ENCODE measurements around the gene FOXO3. TPM values are rescaled to one million over a fixed set of nuclear protein-coding genes. Genes with fewer than 3 reads are reported as not detected.
A peak's percentile ranks its signal among the peaks of the same experiment; 100 is the strongest.

Gene FOXO3
- polyA plus RNA-seq, 1 donor (not counting 4 experiments of a cell fraction or from before 2014, with no cell fraction given): 17.6 TPM

DNA sequence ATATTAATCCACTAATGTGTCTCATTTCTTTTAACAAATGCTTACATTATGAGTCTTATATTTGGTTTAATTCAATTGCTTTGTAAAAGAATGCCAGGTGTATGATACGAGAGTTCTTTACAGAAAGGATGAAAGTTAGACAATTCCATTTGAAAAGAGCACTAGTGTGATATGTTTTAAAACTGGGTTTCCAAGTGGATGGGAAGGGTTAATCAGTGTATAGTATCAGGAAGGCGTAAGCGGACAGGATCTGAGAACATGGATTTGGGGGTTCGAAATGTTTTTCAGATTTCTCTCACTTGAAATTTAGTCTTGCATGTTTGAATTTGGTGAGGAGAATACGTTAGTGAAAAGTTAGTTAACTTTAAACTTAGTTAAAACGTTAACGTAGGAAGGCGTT is 2.6 kb downstream of the FOXO3 start:
- H3K9me3 ChIP-seq (ENCODE audit: control insufficient read depth, low read depth, low read length): no peaks in the 10 kb centered on the region
- H3K9me1 ChIP-seq (ENCODE audit: control insufficient read depth, extremely low read depth, insufficient read depth, low read length): peaks cover 2% of the 10 kb centered on the region
- peaks cover 9% of the 10 kb centered on the region for H4K20me1 ChIP-seq (ENCODE audit: control insufficient read depth, extremely low read depth, insufficient read depth, low read length)
- H3K4me2 ChIP-seq (ENCODE audit: control insufficient read depth, extremely low read depth, insufficient read depth, low read depth, low read length): peak overlapping the region; percentile 93
- dilution Hi-C loops (cut with MboI; ENCODE audit: extremely low pct_ligation_motif_present, low sequenced_read_pairs): no loop called here
- H2AFZ ChIP-seq (ENCODE audit: control insufficient read depth, low read length): no peak overlapping the region
- peaks cover 51% of the 10 kb centered on the region for H3K79me2 ChIP-seq (ENCODE audit: control insufficient read depth, insufficient read depth, low read length)
- H3K9ac ChIP-seq (ENCODE audit: control insufficient read depth, extremely low read depth, insufficient read depth, low read length): peak overlapping the region; percentile 92
- peak overlapping the region; percentile 73 to 95 (median 92) for H3K4me3 ChIP-seq (ENCODE audit: control insufficient read depth in 2 of 3, extremely low read depth in 1 of 3, insufficient read depth in 2 of 3, low read depth in 1 of 3, low read length in 3 of 3)
- peak overlapping the region; percentile 85 for H3K27ac ChIP-seq (ENCODE audit: control insufficient read depth, insufficient read depth, low read length)
- peaks cover 42% of the 10 kb centered on the region for H3K4me1 ChIP-seq (ENCODE audit: control insufficient read depth, extremely low read depth, insufficient read depth, low read length)
- FAIRE-seq (no peak), DNase-seq (ENCODE audit: low read depth, low spot score) (no peak)
- no peaks in the 10 kb centered on the region for H3K27me3 ChIP-seq (ENCODE audit: control insufficient read depth, extremely low read depth, insufficient read depth, low read length)
- peaks cover 2 to 10% of the 10 kb centered on the region in 2 experiments for H3K36me3 ChIP-seq (ENCODE audit: control insufficient read depth in 2 of 2, extremely low read depth in 1 of 2, insufficient read depth in 2 of 2, low read length in 2 of 2)
- no peak for TF ChIP-seq EZH2 (IDR thresholded peaks at IDR 0.05; ENCODE audit: low read length)
- TF ChIP-seq, protein P1, sequence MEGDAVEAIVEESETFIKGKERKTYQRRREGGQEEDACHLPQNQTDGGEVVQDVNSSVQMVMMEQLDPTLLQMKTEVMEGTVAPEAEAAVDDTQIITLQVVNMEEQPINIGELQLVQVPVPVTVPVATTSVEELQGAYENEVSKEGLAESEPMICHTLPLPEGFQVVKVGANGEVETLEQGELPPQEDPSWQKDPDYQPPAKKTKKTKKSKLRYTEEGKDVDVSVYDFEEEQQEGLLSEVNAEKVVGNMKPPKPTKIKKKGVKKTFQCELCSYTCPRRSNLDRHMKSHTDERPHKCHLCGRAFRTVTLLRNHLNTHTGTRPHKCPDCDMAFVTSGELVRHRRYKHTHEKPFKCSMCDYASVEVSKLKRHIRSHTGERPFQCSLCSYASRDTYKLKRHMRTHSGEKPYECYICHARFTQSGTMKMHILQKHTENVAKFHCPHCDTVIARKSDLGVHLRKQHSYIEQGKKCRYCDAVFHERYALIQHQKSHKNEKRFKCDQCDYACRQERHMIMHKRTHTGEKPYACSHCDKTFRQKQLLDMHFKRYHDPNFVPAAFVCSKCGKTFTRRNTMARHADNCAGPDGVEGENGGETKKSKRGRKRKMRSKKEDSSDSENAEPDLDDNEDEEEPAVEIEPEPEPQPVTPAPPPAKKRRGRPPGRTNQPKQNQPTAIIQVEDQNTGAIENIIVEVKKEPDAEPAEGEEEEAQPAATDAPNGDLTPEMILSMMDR (optimal IDR thresholded peaks at IDR 0.05 in 1 of 3, IDR thresholded peaks at IDR 0.05 in 1 of 3, conservative IDR thresholded peaks at IDR 0.05 in 1 of 3; ENCODE audit: extremely low read depth in 1 of 3, insufficient read depth in 2 of 3, low read length in 3 of 3): no peak

DNA sequence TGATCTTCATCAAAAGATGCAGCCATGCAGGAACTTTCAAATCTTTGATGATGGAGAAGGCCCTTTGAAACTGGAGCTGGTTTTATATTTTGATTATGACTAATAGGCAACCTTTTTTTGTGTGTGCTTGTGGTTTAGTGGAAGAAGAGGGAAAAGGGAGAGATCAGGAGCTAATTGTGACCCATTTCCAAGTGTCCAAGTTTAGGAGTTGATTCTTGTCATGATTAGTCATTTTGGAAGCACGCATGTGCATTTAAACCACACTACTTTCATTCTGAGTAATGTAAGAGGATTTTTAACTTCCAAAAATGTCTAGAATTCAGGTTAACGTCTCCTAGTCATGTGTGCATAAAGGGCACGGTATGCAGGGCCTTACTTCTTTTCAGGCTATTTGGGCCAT is 3.5 kb downstream of the FOXO3 start:
- TF ChIP-seq, protein P1 (optimal IDR thresholded peaks at IDR 0.05 in 1 of 3, IDR thresholded peaks at IDR 0.05 in 1 of 3, conservative IDR thresholded peaks at IDR 0.05 in 1 of 3; ENCODE audit: extremely low read depth in 1 of 3, insufficient read depth in 2 of 3, low read length in 3 of 3): no peak
- TF ChIP-seq EZH2 (IDR thresholded peaks at IDR 0.05; ENCODE audit: low read length): no peak
- Histone ChIP-seq H3K27me3 (ENCODE audit: control insufficient read depth, extremely low read depth, insufficient read depth, low read length) (no peaks in the 10 kb centered on the region), H3K9me1 (ENCODE audit: control insufficient read depth, extremely low read depth, insufficient read depth, low read length) (peaks cover 2% of the 10 kb centered on the region), H3K4me2 (ENCODE audit: control insufficient read depth, extremely low read depth, insufficient read depth, low read depth, low read length) (peak overlapping the region; percentile 93), H4K20me1 (ENCODE audit: control insufficient read depth, extremely low read depth, insufficient read depth, low read length) (peaks cover 9% of the 10 kb centered on the region), H3K27ac (ENCODE audit: control insufficient read depth, insufficient read depth, low read length) (peak overlapping the region; percentile 23), H3K4me3 (ENCODE audit: control insufficient read depth in 2 of 3, extremely low read depth in 1 of 3, insufficient read depth in 2 of 3, low read depth in 1 of 3, low read length in 3 of 3) (peak overlapping the region in 2 of 3 experiments; percentile 21 to 55), H3K4me1 (ENCODE audit: control insufficient read depth, extremely low read depth, insufficient read depth, low read length) (peaks cover 42% of the 10 kb centered on the region), H2AFZ (ENCODE audit: control insufficient read depth, low read length) (no peak overlapping the region), H3K9me3 (ENCODE audit: control insufficient read depth, low read depth, low read length) (no peaks in the 10 kb centered on the region), H3K9ac (ENCODE audit: control insufficient read depth, extremely low read depth, insufficient read depth, low read length) (no peak overlapping the region), H3K79me2 (ENCODE audit: control insufficient read depth, insufficient read depth, low read length) (peaks cover 60% of the 10 kb centered on the region), H3K36me3 (ENCODE audit: control insufficient read depth in 2 of 2, extremely low read depth in 1 of 2, insufficient read depth in 2 of 2, low read length in 2 of 2) (peaks cover 2 to 15% of the 10 kb centered on the region in 2 experiments)
- DNase-seq (ENCODE audit: low read depth, low spot score) (peak; percentile 95), FAIRE-seq (peak; percentile 92)
- dilution Hi-C loops (cut with MboI; ENCODE audit: extremely low pct_ligation_motif_present, low sequenced_read_pairs): no loop called here
